Activated T-cell treated with anti-CD3 and anti-CD28 coated beads, Interleukin-2, amount 50 U/mL, for 24 hours (primary cell): ENCODE measurements around the gene KRTAP3-3.

ENCODE experiments used
- DNase-seq: peaks from one replicate; pipeline ENCODE4 v3.0.0-alpha.2; 2020
- H3K27ac Mint-ChIP-seq: 2 replicates; pipeline ENCODE4 v1.8.0; 2020; ENCODE audit warnings: mild to moderate bottlenecking, mixed read lengths
- H3K27me3 Mint-ChIP-seq: 2 replicates; pipeline ENCODE4 v1.8.0; 2020; ENCODE audit warnings: mixed read lengths
- H3K36me3 Mint-ChIP-seq: 2 replicates; pipeline ENCODE4 v1.8.0; 2020; ENCODE audit warnings: low read depth, mixed read lengths
- H3K4me1 Mint-ChIP-seq: 2 replicates; pipeline ENCODE4 v1.8.0; 2020; ENCODE audit warnings: low read depth, mixed read lengths
- H3K4me3 Mint-ChIP-seq: 2 replicates; pipeline ENCODE4 v1.8.0; 2020; ENCODE audit warnings: mild to moderate bottlenecking, moderate library complexity, mixed read lengths
- H3K9me3 Mint-ChIP-seq: 2 replicates; pipeline ENCODE4 v1.8.0; 2020; ENCODE audit warnings: mixed read lengths

Gene KRTAP3-3

GRCh38 chr17:40992666-40993065, 1.3 kb downstream of the KRTAP3-3 start:
- Mint-ChIP-seq H3K9me3 (no peaks in the 10 kb centered on the region), H3K27me3 (peaks cover 54% of the 10 kb centered on the region), H3K4me1 (no peaks in the 10 kb centered on the region), H3K4me3 (no peak overlapping the region), H3K36me3 (no peaks in the 10 kb centered on the region), H3K27ac (no peak overlapping the region)
- no peak for DNase-seq

DNA sequence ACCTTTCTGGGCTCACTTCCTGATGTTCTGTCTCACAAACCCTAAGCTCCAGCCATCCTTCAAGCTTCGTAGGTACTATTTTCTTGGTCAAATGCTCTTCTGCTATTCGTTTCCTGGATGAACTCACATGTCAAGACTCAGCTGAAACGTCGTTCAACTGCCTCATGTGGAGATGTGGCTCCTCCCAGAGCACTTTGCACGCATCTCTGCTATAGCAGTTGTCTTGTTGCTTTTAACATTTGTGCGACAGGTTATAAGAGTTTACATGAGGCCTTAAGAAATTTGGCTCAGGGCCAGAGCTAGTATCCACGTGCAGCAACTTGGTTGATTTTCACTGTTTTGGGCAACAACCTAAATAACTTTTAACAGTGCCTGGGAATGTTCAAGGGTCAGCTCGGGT, 7.0 kb downstream of the KRTAP3-3 start:
- no peak overlapping the region for H3K27ac Mint-ChIP-seq
- H3K4me3 Mint-ChIP-seq: no peak overlapping the region
- H3K4me1 Mint-ChIP-seq: no peaks in the 10 kb centered on the region

DNA sequence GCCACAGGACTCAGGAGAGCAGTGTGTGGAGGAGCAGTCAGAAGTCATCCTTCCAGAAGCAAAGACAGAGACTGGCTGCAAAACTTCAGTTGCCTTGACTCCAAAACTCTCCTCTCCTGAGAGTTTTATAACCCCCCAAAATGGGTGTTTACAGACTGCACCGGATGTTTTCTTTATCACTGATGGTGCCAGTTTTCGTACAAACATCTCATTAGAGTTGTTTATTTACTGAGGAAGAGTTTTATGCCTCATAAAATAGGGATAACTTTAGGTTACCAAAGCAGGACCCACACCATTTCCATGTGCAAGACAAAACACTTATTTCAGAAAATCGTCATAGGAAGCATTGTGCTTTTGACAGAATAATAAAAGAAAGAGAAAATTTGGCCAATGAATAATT, 9.7 kb downstream of the KRTAP3-3 start, which contains the start of gene KRT40:
Gene KRT40, minus strand, starts transcription at position 101 of the 400 bp plus-strand sequence. Its CDS starts 53 bp downstream, at position 48.
- no peaks in the 10 kb centered on the region for H3K36me3 Mint-ChIP-seq
- no peak within 1 kb of the TSS for H3K4me3 Mint-ChIP-seq

More for the DNA sequence above, 7.0 kb downstream of the KRTAP3-3 start:
- H3K36me3 Mint-ChIP-seq: no peaks in the 10 kb centered on the region
- H3K27me3 Mint-ChIP-seq: peaks cover 41% of the 10 kb centered on the region
- DNase-seq: no peak
- no peaks in the 10 kb centered on the region for H3K9me3 Mint-ChIP-seq

DNA sequence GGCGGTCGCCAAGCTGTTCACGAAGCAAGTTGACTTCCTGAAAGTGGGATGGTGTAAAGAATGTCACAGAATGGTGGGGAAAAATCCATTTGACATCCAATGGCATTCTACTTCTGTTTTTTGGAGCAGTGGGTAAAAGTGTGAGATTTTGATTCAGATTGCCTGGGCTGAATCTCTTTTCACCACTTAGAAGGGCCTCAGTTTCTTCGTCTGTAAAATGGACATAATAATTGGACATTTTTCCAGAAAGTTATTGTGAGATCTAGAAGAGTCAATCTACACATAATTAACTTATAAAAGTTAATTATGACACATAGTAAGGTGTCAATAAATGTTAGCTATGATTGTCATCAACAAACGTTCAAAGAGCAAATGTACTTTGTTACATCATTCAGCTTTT, 12.8 kb downstream of the KRTAP3-3 start:
- DNase-seq: no peak
- Mint-ChIP-seq H3K9me3 (no peaks in the 10 kb centered on the region), H3K36me3 (no peaks in the 10 kb centered on the region), H3K27me3 (peaks cover 28% of the 10 kb centered on the region), H3K4me1 (no peaks in the 10 kb centered on the region), H3K4me3 (no peak overlapping the region), H3K27ac (no peak overlapping the region)

More for the DNA sequence above, 9.7 kb downstream of the KRTAP3-3 start, which contains the start of gene KRT40:
- Mint-ChIP-seq H3K4me1 (no peaks in the 10 kb centered on the region), H3K9me3 (no peaks in the 10 kb centered on the region), H3K27ac (no peak within 1 kb of the TSS), H3K27me3 (peaks cover 35% of the 10 kb centered on the region)
- DNase-seq: no peak

DNA sequence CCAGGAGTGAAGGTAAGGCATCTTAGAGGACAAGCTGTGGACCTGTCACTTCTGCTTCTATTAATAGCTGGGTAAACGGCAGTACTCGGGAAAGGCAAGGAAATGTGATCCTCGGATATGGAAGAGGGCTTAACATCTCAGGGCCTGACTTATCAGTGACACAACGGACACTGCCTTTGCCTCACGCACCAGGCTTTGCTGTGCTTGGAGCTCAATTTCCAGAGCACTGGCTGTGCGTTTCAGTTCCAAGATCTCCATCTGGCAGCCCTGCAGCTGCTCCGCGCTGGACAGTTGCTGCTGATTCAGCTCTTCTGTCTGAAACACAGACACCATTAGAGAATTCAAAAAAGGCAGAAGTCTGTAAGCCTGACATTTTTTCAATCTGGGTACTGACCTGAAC, 13.4 kb downstream of the KRTAP3-3 start:
- Mint-ChIP-seq H3K4me3 (no peak overlapping the region), H3K27ac (no peak overlapping the region), H3K9me3 (no peaks in the 10 kb centered on the region), H3K36me3 (no peaks in the 10 kb centered on the region), H3K4me1 (no peaks in the 10 kb centered on the region), H3K27me3 (peaks cover 30% of the 10 kb centered on the region)
- no peak for DNase-seq

DNA sequence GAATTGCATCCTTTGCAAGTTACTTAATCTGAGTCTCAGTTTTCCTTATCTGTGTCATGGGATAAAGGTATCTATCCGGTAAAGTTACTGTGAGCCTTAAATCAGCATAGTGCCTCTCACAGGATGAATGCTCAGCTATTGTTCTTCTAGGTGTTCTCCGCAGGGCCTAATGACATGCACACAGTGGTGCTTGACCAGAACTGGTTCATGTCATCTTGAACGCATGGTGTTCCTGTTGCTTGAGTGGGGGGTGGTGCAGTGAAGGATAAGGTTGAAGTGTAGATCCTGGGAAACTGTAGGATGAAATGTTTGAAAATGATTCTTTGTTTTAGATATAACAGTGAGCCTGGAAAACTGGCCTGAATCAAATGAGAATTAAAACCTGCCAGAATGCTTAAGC, 13.8 kb downstream of the KRTAP3-3 start:
- Mint-ChIP-seq H3K36me3 (no peaks in the 10 kb centered on the region), H3K4me3 (no peak overlapping the region), H3K9me3 (no peaks in the 10 kb centered on the region), H3K27ac (no peak overlapping the region), H3K27me3 (peaks cover 33% of the 10 kb centered on the region), H3K4me1 (no peaks in the 10 kb centered on the region)
- DNase-seq: no peak

- Mint-ChIP-seq H3K27me3 (peaks cover 30% of the 10 kb centered on the region), H3K4me3 (no peak overlapping the region), H3K4me1 (no peaks in the 10 kb centered on the region), H3K9me3 (no peaks in the 10 kb centered on the region), H3K36me3 (no peaks in the 10 kb centered on the region), H3K27ac (no peak overlapping the region)
- no peak for DNase-seq
Measured at GRCh38 chr17:40978575-40979151, 15.3 kb downstream of the KRTAP3-3 start.

GRCh38 chr17:40975516-40975915, 18.4 kb downstream of the KRTAP3-3 start:
- Mint-ChIP-seq H3K36me3 (no peaks in the 10 kb centered on the region), H3K9me3 (no peaks in the 10 kb centered on the region), H3K4me1 (no peaks in the 10 kb centered on the region), H3K4me3 (no peak overlapping the region), H3K27me3 (peaks cover 17% of the 10 kb centered on the region), H3K27ac (no peak overlapping the region)
- no peak for DNase-seq

- Mint-ChIP-seq H3K27me3 (peaks cover 21% of the 10 kb centered on the region), H3K27ac (no peak overlapping the region), H3K4me3 (no peak overlapping the region), H3K4me1 (no peaks in the 10 kb centered on the region), H3K36me3 (no peaks in the 10 kb centered on the region), H3K9me3 (no peaks in the 10 kb centered on the region)
- no peak for DNase-seq
Measured at GRCh38 chr17:40974366-40974765, 19.6 kb downstream of the KRTAP3-3 start.

GRCh38 chr17:40967582-40967981, 26.4 kb downstream of the KRTAP3-3 start:
- Mint-ChIP-seq H3K9me3 (no peaks in the 10 kb centered on the region), H3K4me3 (no peak overlapping the region), H3K36me3 (no peaks in the 10 kb centered on the region), H3K27me3 (peaks cover 36% of the 10 kb centered on the region), H3K4me1 (peaks cover 5% of the 10 kb centered on the region), H3K27ac (no peak overlapping the region)
- no peak for DNase-seq

DNA sequence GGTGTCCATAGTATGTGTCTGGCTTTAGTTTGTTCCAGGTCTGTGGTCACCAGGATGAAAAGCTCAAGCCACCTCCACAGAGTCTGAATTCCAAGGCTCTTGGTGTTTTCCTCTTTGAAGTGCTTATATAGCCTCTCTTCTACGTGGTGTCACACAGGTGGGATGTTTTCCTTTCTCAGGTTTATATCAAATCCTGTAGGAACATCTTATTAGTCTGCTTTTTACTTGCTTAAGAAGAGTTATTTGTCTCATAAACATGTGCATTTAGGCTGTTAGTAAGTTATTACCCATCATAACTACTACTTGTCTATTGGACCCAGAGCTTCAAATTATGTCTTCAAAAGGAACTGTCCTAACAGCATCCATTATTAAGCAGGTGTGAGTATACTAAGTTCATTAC, 27.1 kb downstream of the KRTAP3-3 start, which contains the start of gene KRT39:
Gene KRT39, minus strand, starts transcription at position 101 of the 400 bp plus-strand sequence. Its CDS starts 92 bp downstream, at position 9.
- DNase-seq: no peak
- H3K9me3 Mint-ChIP-seq: no peaks in the 10 kb centered on the region
- no peak within 1 kb of the TSS for H3K27ac Mint-ChIP-seq
- H3K4me1 Mint-ChIP-seq: peaks cover 5% of the 10 kb centered on the region
- no peak within 1 kb of the TSS for H3K4me3 Mint-ChIP-seq
- H3K27me3 Mint-ChIP-seq: peaks cover 41% of the 10 kb centered on the region
- H3K36me3 Mint-ChIP-seq: no peaks in the 10 kb centered on the region

DNA sequence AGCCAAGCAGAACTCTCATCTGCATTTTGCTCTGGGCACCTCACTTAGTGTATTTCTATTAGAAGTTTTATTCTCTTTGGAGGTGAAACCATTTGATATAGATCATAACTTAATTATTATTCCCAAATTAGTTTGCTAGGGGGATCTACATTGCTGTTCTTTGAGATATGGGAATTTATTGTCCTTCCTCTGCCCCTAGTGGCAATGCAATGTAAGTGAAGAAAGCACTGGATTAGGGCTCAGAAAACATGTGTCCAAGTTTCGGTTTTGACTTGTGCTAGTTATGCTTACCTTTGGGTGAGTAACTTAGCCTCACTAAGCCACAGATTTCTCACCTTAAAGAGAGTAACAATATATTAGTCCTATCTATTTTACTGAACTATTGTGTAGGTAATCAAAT, 30.1 kb downstream of the KRTAP3-3 start:
- Mint-ChIP-seq H3K36me3 (no peaks in the 10 kb centered on the region), H3K4me1 (peaks cover 5% of the 10 kb centered on the region), H3K4me3 (no peak overlapping the region), H3K27me3 (peaks cover 42% of the 10 kb centered on the region), H3K9me3 (no peaks in the 10 kb centered on the region), H3K27ac (no peak overlapping the region)
- DNase-seq: no peak

DNA sequence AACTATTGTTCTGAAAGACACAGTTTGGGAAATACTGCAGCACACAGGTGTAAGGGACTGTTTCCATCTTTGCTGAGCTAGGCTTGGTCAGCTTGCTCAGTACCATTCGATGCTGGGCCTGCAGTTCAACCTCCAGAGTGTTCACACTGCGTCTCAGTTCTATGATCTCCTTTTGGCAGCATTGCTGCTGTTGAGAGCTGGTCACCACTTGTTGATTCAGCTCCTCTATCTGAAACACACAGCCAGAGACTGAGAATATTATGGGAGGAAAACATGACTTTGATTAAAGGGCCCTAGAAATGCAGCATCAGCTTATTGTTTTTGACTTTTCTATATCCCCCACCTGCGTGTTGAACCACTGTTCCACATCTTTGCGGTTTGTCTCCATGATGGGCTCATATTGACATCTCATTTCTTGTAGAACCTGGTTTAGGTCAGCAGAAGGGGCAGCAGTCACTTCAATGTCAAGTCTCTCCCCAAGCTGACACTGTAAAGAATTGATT, 31.9 kb downstream of the KRTAP3-3 start:
- peaks cover 5% of the 10 kb centered on the region for H3K4me1 Mint-ChIP-seq
- H3K4me3 Mint-ChIP-seq: no peak overlapping the region
- DNase-seq: no peak
- H3K9me3 Mint-ChIP-seq: no peaks in the 10 kb centered on the region
- H3K27ac Mint-ChIP-seq: no peak overlapping the region
- H3K36me3 Mint-ChIP-seq: no peaks in the 10 kb centered on the region
- H3K27me3 Mint-ChIP-seq: peaks cover 33% of the 10 kb centered on the region

DNA sequence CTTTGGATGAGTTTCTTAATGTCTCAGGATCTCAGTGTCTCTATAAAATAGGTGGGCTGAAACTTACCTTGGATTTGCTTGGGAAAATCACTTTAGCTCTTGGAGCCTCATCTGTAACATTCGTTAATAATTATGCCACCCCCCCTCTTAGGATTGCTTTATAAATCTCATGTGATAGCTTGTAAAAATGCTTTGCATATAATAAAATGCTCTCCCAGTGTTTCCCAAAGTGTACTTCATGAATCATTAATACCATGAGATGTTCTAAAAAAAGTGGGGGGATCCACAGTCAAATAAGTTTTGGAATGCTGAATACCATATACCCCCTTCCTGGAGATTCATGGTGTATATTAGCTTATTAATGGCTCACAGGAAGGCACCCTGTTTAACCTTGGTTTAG, 32.4 kb downstream of the KRTAP3-3 start:
- H3K9me3 Mint-ChIP-seq: no peaks in the 10 kb centered on the region
- H3K27ac Mint-ChIP-seq: no peak overlapping the region
- no peak overlapping the region for H3K4me3 Mint-ChIP-seq
- no peak for DNase-seq
- peaks cover 33% of the 10 kb centered on the region for H3K27me3 Mint-ChIP-seq
- H3K4me1 Mint-ChIP-seq: peaks cover 5% of the 10 kb centered on the region
- H3K36me3 Mint-ChIP-seq: no peaks in the 10 kb centered on the region

DNA sequence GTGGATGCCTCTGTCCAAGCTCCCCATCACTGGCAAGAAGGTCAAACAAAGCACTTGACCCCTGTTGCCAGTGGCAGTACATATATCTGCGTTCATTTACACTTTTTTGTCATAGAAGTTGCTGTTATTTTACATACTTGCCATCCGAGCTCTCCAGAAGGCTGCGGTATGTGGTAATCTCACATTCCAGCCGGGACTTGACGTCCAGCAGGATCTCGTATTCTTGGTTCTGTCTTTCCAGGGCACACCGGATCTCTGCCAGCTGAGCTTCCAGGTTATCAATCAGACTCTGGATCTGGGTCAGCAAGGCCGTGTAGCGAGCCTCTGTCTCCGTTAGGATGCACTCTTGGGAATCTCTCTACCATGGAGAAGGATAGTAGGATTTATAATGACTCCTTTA, 33.8 kb downstream of the KRTAP3-3 start:
- Mint-ChIP-seq H3K27ac (no peak overlapping the region), H3K27me3 (peaks cover 33% of the 10 kb centered on the region), H3K9me3 (no peaks in the 10 kb centered on the region), H3K36me3 (no peaks in the 10 kb centered on the region), H3K4me1 (peaks cover 5% of the 10 kb centered on the region), H3K4me3 (no peak overlapping the region)
- no peak for DNase-seq
